ENCODE measurements around the gene ZNF547.

The ZNF547 gene

GRCh38 chr19:57382806-57383488 lies 19.6 kb downstream of the ZNF547 start:
- no peak for DNase-seq (ENCODE audit: low read depth)
- H3K4me3 ChIP-seq (ENCODE audit: low read length), result no peak overlapping the region
- TF ChIP-seq, protein P1, sequence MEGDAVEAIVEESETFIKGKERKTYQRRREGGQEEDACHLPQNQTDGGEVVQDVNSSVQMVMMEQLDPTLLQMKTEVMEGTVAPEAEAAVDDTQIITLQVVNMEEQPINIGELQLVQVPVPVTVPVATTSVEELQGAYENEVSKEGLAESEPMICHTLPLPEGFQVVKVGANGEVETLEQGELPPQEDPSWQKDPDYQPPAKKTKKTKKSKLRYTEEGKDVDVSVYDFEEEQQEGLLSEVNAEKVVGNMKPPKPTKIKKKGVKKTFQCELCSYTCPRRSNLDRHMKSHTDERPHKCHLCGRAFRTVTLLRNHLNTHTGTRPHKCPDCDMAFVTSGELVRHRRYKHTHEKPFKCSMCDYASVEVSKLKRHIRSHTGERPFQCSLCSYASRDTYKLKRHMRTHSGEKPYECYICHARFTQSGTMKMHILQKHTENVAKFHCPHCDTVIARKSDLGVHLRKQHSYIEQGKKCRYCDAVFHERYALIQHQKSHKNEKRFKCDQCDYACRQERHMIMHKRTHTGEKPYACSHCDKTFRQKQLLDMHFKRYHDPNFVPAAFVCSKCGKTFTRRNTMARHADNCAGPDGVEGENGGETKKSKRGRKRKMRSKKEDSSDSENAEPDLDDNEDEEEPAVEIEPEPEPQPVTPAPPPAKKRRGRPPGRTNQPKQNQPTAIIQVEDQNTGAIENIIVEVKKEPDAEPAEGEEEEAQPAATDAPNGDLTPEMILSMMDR (IDR thresholded peaks at IDR 0.05; ENCODE audit: insufficient read depth, low read depth, low read length, missing control alignments), result no peak

GRCh38 chr19:57389194-57389729 lies 25.9 kb downstream of the ZNF547 start:
- TF ChIP-seq, protein P1 (IDR thresholded peaks at IDR 0.05; ENCODE audit: insufficient read depth, low read depth, low read length, missing control alignments), result no peak
- no peak for DNase-seq (ENCODE audit: low read depth)
- peak overlapping the region; percentile 94 for H3K4me3 ChIP-seq (ENCODE audit: low read length)

DNA sequence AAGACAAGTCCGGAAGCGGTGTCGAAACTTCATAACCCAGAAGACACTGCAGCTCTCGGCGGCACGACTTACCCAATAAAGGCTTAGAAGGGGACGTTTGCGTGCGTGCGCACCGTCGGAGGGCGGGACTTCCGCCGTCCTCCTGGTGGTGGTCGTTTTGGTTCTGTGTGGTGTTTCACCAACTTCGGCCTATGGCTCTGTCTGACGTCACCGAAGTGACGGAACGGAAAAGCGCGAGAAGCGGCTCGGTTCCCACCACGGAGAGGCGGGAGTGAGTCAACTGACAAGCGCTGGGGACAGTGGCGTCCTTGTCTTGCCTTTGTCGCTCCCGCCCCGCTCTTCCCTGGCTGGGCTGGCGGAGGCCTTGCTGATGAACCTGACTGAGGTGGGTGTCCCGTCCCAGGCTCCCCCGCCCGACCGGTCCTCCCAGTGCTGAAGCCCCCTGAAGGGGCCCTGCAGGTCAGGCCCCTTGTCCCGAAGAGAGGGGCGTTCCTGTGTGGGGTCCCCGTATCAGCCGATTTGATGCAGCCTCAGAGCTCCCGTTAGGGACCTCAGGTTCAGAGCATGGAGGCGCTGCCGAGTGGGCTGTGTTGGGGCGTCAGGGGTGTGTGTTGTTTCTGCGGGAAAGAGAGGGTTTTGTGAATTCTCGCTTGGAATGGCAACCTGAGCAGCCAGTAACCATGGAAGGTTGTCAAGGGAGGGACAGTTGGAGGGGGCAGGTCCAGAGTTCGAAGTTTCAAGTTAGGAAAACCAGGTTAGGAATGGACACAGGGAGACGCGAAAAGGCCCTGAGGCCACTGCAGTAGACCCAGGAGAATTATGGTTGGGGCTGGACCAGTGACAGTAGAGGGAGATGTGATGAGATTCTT lies 26.6 kb downstream of the ZNF547 start, which contains the start of gene ZNF548:
Gene ZNF548 (plus strand): TSS at position 125 of the 869 bp plus-strand sequence. CDS start 246 bp downstream, at position 371.
- TF ChIP-seq, protein P1 (IDR thresholded peaks at IDR 0.05; ENCODE audit: insufficient read depth, low read depth, low read length, missing control alignments), result no peak
- DNase-seq (ENCODE audit: low read depth), result peak; percentile 98
- peak within 1 kb of the TSS; percentile 94 for H3K4me3 ChIP-seq (ENCODE audit: low read length)

- TF ChIP-seq, protein P1 (IDR thresholded peaks at IDR 0.05; ENCODE audit: insufficient read depth, low read depth, low read length, missing control alignments), result no peak
- H3K4me3 ChIP-seq (ENCODE audit: low read length), result no peak overlapping the region
- no peak for DNase-seq (ENCODE audit: low read depth)
Measured at GRCh38 chr19:57395710-57396109, 32.4 kb downstream of the ZNF547 start.

DNA sequence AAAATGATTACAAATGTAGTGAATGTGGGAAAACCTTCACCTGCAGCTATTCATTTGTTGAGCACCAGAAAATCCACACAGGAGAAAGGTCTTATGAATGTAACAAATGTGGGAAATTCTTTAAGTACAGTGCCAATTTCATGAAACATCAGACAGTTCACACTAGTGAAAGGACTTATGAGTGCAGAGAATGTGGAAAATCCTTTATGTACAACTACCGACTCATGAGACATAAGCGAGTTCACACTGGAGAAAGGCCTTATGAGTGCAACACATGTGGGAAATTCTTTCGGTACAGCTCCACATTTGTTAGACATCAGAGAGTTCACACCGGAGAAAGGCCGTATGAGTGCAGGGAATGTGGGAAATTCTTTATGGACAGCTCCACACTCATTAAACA lies 35.5 kb downstream of the ZNF547 start:
- DNase-seq (ENCODE audit: low read depth), result no peak
- TF ChIP-seq, protein P1 (IDR thresholded peaks at IDR 0.05; ENCODE audit: insufficient read depth, low read depth, low read length, missing control alignments), result no peak
- H3K4me3 ChIP-seq (ENCODE audit: low read length), result no peak overlapping the region

- no peak overlapping the region for H3K4me3 ChIP-seq (ENCODE audit: low read length)
- DNase-seq (ENCODE audit: low read depth), result no peak
- TF ChIP-seq, protein P1 (IDR thresholded peaks at IDR 0.05; ENCODE audit: insufficient read depth, low read depth, low read length, missing control alignments), result no peak
Measured at GRCh38 chr19:57403737-57404563, 40.6 kb downstream of the ZNF547 start.
